Mononuclear cell (primary cell): ENCODE results near the gene GTF2F1. TPM values are rescaled to one million over a fixed set of nuclear protein-coding genes. Genes with fewer than 3 reads are reported as not detected.
"Not testable (repeated sequence)": the region's sequence is repeated elsewhere in the genome, so short reads cannot be mapped to it uniquely, and the experiment has no call there.

Source experiments
- H3K27me3 ChIP-seq: 2 replicates; pipeline ENCODE4 v1.6.0; 2011; ENCODE audit warnings: low read length, control low read depth; ENCODE audit not compliant: insufficient read depth
- H3K4me1 ChIP-seq: 2 replicates; pipeline ENCODE4 v1.5.1; 2011; ENCODE audit warnings: mild to moderate bottlenecking, low read length, control low read depth; ENCODE audit not compliant: insufficient read depth
- H3K4me3 ChIP-seq: 2 replicates; pipeline ENCODE4 v1.5.1; 2011; ENCODE audit warnings: mild to moderate bottlenecking, low read length, moderate library complexity
- H3K9me3 ChIP-seq: 2 replicates; pipeline ENCODE4 v1.5.1; 2011; ENCODE audit warnings: low read depth, mild to moderate bottlenecking, control low read depth, low read length
- total RNA-seq: library from RNA; depleted of rRNA; stranded (reverse); fragments of >200 nt; gene quantifications from one replicate; pipeline ENCODE4 v1.2.3, GENCODE V29; 2012

Gene GTF2F1
- 35.5 TPM for total RNA-seq

DNA sequence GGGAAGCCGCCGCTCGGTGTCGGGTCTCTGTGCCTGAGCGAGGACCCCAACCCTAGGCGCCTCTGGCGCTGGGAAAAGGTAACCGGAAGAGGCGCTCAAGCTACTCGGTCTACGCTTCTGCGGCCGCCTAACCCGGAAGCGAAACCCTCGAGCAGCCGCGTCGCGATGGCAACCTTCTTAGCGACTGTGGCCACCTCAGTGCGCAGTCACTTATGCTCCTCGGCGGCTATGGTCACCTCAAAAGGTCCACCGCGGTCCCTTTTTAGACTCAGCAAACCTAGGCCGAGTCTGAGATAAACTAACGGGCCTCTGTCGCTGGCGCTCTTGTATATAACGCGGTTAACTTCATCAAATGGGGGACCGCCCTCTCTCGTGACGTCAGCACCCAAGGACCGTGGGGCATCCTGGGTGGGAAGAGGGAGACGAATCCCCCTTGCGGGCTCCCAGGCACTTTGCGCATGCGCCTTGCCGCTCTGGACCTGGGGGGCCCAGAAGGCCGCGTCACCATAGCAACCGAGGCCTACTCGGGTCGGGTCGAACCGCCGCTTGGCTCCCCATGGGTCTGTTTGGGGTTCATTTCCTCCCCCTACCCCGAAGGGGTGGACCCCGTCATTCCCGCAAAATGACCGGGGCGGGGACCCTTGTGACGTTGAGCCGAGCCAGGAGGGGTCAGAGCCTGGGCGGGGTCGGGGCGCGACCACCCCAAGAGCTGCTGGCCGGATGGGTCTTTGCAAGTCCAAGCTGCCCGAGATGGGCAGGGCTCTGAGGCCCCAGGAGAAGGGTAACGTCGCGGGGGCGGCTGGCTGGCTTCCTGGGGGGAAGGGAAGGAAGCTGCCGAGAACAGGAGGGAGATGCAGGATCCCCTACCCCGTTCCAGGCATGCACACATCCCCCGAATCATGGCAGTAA is at the start of gene GTF2F1:
TSS of gene GTF2F1 (minus strand) at position 91 of the 909 bp plus-strand sequence. CDS start 169 bp downstream, outside the sequence.
- H3K27me3 ChIP-seq, result no peaks in the 10 kb centered on the region
- no peaks in the 10 kb centered on the region for H3K9me3 ChIP-seq
- H3K4me1 ChIP-seq, result peaks cover 19% of the 10 kb centered on the region
- H3K4me3 ChIP-seq, result peak within 1 kb of the TSS; percentile 88

DNA sequence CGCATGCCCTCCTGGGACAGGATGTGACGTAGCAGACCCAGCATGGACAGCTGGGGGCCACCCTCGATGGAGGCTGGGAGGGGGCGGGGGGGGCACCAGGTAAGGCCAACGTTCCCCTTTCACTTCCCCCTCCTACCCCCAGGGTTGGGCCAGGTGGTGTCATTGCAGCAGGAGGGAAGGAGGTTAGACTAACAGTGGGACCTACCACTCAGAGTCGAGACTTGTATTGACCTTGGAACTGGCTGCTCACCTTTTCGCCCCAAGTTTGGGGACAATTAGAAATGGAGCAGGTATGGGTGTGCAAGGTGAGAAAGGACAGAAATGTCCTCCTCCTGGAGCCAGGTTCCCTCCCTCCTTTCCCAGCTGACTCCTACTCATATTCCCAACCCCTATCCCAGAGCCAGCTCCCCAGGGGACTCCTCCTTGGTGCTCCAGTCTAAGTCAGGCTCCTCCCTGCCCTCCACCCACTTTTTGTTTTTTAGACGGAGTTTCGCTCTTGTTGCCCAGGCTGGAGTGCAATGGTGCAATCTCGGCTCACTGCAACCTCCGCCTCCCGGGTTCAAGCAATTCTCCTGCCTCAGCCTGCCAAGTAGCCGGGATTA is 49.2 kb upstream of the GTF2F1 start:
- H3K9me3 ChIP-seq, result no peaks in the 10 kb centered on the region
- H3K4me1 ChIP-seq, result no peaks in the 10 kb centered on the region
- H3K4me3 ChIP-seq, result no peak overlapping the region
- H3K27me3 ChIP-seq, result no peaks in the 10 kb centered on the region

DNA sequence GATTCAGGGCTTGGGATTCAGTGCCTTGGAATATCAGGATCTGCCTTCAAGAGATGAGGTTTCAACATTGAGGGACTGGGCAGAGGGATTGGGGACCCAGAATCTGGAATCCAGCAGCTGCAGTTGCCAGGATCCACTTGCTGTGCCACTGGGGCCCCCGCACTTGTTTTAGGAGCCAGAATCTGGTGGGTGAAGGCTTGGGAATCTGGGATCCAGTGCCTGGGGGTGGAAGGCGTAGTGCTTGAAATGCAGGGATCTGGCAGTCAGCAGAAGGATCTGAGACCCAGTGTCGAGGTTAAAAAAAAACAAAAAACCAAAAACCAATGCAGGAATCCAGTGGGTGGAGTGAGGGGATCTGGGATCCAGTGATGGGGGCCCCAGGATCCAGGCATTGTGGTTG is 47.9 kb upstream of the GTF2F1 start:
- no peaks in the 10 kb centered on the region for H3K27me3 ChIP-seq
- H3K4me1 ChIP-seq, result no peaks in the 10 kb centered on the region
- H3K9me3 ChIP-seq, result no peaks in the 10 kb centered on the region
- no peak overlapping the region for H3K4me3 ChIP-seq

DNA sequence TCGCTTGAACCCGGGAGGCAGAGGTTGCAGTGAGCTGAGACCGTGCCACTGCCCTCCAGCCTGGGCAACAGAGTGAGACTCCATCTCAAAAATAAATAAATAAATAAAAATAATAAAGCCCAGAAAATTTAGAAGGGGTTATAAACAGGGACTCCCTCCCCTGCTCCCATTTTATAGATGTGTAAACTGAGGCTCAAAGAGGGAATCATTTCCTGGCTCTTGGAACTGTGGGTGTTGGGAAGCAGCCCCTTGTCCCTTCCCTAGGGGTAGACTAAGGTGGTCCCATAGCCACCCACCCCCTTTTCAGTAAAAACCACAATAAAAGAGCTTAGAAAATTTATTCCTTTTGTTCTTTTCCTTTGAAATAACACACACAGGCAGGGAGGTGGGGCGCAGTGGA is 46.8 kb upstream of the GTF2F1 start:
- Histone ChIP-seq H3K4me1 (no peaks in the 10 kb centered on the region), H3K27me3 (no peaks in the 10 kb centered on the region), H3K4me3 (no peak overlapping the region), H3K9me3 (no peaks in the 10 kb centered on the region)

- H3K4me3 ChIP-seq, result no peak within 1 kb of the TSS
- H3K27me3 ChIP-seq, result no peaks in the 10 kb centered on the region
- no peaks in the 10 kb centered on the region for H3K9me3 ChIP-seq
- H3K4me1 ChIP-seq, result peaks cover 5% of the 10 kb centered on the region
Measured at GRCh38 chr19:6433663-6434062, 40.7 kb upstream of the GTF2F1 start, which contains the start of gene SLC25A41. TSS of gene SLC25A41 (minus strand) at chr19:6433763. CDS start at chr19:6433693, 70 bp downstream.

GRCh38 chr19:6433165-6433564 is 40.2 kb upstream of the GTF2F1 start:
- H3K27me3 ChIP-seq, result no peaks in the 10 kb centered on the region
- no peak overlapping the region for H3K4me3 ChIP-seq
- no peaks in the 10 kb centered on the region for H3K9me3 ChIP-seq
- peaks cover 5% of the 10 kb centered on the region for H3K4me1 ChIP-seq

GRCh38 chr19:6431891-6432290 is 38.9 kb upstream of the GTF2F1 start:
- no peaks in the 10 kb centered on the region for H3K27me3 ChIP-seq
- H3K4me3 ChIP-seq, result no peak overlapping the region
- no peaks in the 10 kb centered on the region for H3K9me3 ChIP-seq
- peaks cover 5% of the 10 kb centered on the region for H3K4me1 ChIP-seq

DNA sequence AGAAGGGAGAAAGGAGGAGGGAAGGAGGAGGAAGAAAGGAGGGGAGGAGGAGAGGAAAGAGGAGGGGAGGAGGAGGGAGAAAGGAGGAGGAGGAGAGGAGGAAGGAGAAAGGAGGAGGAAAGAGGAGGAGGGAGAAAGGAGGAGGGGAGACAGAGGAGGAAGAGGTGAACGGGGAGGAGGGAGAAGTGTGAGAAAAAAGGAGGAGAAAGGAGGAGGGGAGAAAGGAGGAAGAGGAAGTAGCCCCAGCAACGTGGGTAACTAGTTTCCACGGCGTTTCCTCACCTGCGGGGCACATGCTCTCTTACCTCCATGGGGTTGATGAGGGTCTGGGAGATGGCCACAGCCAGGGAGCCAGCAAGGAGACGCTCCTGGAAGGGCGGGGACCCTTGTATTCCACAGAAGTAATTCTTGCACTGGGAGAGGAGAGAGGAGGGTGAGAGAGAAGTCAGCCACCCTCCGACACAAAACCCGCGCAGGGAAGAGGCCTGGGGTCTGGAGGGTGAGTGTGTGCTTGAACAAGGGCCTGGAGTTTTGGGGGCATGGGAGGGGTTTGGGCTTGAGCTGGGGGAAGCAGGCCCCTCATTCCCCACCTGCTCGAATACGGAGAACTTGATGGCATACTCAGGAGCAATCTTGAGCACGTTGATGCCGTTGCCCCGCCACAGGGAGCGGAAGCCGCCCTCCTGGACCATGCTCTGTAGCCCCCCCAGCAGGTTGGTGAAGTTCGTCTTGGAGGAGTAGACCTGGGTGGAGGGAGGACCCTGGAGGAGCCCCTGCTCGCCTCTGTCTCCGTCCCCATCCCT is 36.7 kb upstream of the GTF2F1 start:
- no peaks in the 10 kb centered on the region for H3K9me3 ChIP-seq
- H3K4me3 ChIP-seq, result no peak overlapping the region
- H3K4me1 ChIP-seq, result peaks cover 12% of the 10 kb centered on the region
- no peaks in the 10 kb centered on the region for H3K27me3 ChIP-seq

DNA sequence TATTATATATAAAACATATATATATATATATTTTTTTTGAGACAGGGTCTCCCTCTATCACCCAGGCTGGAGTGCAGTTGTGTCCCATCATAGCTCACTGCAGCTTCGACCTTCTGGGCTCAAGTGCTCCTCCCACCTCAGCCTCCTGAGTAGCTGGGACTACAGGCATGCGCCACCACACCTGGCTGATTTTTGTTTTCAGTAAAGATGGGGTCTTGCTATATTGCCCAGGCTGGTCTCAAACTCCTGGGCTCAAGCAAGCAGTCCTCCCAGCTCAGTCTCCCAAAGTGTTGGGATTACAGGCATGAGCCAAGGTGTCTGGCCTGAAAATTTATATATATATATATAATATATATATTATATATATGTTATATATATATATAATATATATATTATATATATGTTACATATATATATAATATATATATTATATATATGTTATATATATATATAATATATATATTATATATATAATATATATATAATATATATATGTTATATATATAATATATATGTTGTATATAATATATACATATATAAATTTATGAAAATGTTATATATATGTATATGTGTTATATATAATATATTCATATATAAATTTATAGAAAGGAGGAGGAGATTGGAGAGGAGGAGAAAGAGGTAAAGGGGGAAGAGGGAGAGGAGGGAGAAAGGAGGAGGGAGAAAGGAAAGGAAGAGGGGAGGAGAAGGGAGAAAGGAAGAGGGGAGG is 35.9 kb upstream of the GTF2F1 start:
- H3K4me1 ChIP-seq, result peaks cover 14% of the 10 kb centered on the region
- not testable (repeated sequence) for H3K9me3 ChIP-seq, H3K27me3 ChIP-seq

GRCh38 chr19:6427131-6427530 is 34.2 kb upstream of the GTF2F1 start:
- peaks cover 31% of the 10 kb centered on the region for H3K4me1 ChIP-seq
- no peak overlapping the region for H3K4me3 ChIP-seq
- H3K27me3 ChIP-seq, result no peaks in the 10 kb centered on the region
- H3K9me3 ChIP-seq, result no peaks in the 10 kb centered on the region

More for the DNA sequence above, 35.9 kb upstream of the GTF2F1 start:
- not testable (repeated sequence) for H3K4me3 ChIP-seq

DNA sequence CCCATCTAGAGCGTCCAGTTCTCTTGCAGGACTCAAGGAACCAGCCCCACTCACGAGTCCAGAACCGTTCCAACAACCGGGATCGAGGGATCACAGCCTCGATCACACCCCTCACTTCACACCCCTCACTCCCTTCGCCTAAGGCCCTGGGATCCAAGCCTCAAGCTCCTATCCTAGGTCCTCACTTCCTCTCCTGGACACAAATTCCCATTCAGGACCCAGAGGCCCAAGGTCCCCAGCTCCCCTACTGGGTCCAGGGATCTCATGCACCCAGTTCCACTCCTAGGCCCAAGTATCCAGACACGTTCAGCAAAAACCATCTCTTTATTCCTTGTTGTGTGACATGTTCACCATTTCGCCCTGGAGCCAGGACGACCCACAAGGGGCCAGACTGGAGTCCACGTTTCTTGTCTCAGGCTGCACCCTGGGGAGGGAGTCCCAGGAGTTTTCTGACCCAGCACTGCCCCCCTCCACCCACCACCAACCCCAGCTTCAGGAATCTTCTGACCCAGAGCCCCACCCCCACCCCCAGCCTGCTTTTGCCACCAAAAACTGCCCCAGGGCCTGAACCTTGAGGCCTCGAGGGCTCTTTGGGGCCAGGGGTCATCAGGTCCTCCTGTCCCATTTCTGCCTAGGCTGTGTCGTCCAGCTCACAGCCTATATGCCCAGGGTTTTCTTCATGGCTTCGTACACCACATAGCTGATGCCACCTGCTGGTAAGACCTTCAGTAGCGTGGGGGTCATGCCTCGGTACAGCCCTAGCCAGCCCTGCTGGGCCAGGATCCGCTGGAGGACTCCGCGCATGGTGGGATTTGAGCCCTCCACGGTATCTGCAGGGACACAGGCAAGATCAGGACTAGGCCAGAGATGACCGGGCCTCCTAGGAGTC is 33.0 kb upstream of the GTF2F1 start:
- Histone ChIP-seq H3K9me3 (no peaks in the 10 kb centered on the region), H3K4me1 (peaks cover 35% of the 10 kb centered on the region), H3K4me3 (peak overlapping the region; percentile 13), H3K27me3 (no peaks in the 10 kb centered on the region)

DNA sequence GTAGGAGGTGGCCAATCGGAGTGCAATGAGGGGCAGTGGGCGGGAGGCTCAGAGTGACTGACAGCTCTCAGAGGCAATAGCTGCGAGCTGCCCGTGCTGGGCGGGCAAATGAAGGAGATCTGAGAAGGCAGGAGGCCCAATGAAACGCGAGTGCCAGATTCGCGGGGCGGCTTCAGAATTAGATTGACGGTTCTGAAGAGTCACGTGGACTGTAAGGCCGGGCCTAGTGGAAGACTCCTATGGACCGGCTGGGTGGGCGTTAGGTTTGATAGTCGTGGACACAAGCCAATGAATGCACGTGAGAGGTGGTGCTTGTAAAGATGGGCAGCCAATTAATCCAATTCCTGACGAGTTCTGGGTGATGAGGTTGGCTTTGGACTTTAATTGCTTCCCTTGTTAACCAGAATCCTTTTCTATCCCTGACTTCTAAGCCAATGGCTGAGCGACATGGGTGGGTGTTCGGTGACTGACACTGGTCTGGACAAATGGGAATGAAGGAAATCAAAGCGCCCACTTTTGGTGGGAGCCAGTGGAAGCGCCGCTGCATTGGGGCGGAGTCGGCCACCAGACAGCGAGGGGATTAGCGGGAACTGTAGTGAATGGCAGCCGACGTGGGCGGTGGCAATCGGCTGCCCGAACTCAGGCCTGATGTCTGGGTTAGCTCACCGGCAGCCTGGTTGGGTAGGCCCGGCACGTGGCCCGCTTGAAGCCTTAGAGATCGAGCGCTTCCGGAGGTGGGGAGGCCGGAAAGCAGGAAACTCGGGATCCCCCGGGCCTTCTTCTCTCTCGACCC is 32.2 kb upstream of the GTF2F1 start:
- H3K4me3 ChIP-seq, result peak overlapping the region; percentile 13
- peaks cover 35% of the 10 kb centered on the region for H3K4me1 ChIP-seq
- no peaks in the 10 kb centered on the region for H3K27me3 ChIP-seq
- no peaks in the 10 kb centered on the region for H3K9me3 ChIP-seq
